Measurements from ENCODE around the gene TAF9B.
"Not testable (repeated sequence)": the region's sequence is repeated elsewhere in the genome, so short reads cannot be mapped to it uniquely, and the experiment has no call there.

TAF9B gene

GRCh38 chrX:78116365-78116764, 23.1 kb downstream of the TAF9B start:
- no peak for DNase-seq (ENCODE audit: low read depth in 2 of 2)

GRCh38 chrX:78111140-78111931, 28.1 kb downstream of the TAF9B start:
- DNase-seq (ENCODE audit: low read depth in 2 of 2), result no peak

GRCh38 chrX:78109458-78109857, 30.0 kb downstream of the TAF9B start:
- no peak for DNase-seq (ENCODE audit: low read depth in 2 of 2)

- no peak for DNase-seq (ENCODE audit: low read depth in 2 of 2)
Observed at GRCh38 chrX:78106651-78106986, 32.8 kb downstream of the TAF9B start.

- DNase-seq (ENCODE audit: low read depth in 2 of 2), result no peak
Observed at GRCh38 chrX:78105944-78106650, 33.4 kb downstream of the TAF9B start.

GRCh38 chrX:78104447-78105176, 34.8 kb downstream of the TAF9B start:
- DNase-seq (ENCODE audit: low read depth in 2 of 2), result no peak

- peak; percentile 75 to 81 for DNase-seq (ENCODE audit: low read depth in 2 of 2)
Observed at GRCh38 chrX:78103623-78104446, 35.6 kb downstream of the TAF9B start, which contains the start of gene PGK1. Gene PGK1, plus strand, starts transcription at chrX:78104248. Its CDS starts 93 bp downstream, at chrX:78104341.

GRCh38 chrX:78103001-78103622, 36.3 kb downstream of the TAF9B start:
- no peak for DNase-seq (ENCODE audit: low read depth in 2 of 2)

- DNase-seq (ENCODE audit: low read depth in 2 of 2), result no peak
Observed at GRCh38 chrX:78102091-78102490, 37.4 kb downstream of the TAF9B start.

GRCh38 chrX:78098108-78098507, 41.3 kb downstream of the TAF9B start:
- no peak for DNase-seq (ENCODE audit: low read depth in 2 of 2)

- no peak for DNase-seq (ENCODE audit: low read depth in 2 of 2)
Observed at GRCh38 chrX:78092296-78092695, 47.2 kb downstream of the TAF9B start.

GRCh38 chrX:78081413-78081812, 58.0 kb downstream of the TAF9B start:
- DNase-seq (ENCODE audit: low read depth in 2 of 2), result not testable (repeated sequence)
